PFSK-1 (cell line): ENCODE data around the gene WBP1.

ENCODE experiments used
- FOXP2 ChIP-seq: optimal IDR thresholded peaks from 2 replicates; pipeline ENCODE3; 2011; ENCODE audit warnings: borderline replicate concordance, control low read depth, inconsistent platforms; ENCODE audit not compliant: insufficient read depth; ENCODE audit errors: extremely low read length, extremely low read depth
- POLR2AphosphoS5 ChIP-seq: IDR thresholded peaks from 2 replicates; pipeline ENCODE4 v1.6.1; 2012; ENCODE audit warnings: low read depth, mild to moderate bottlenecking, control low read depth, low read length, moderate library complexity
- REST ChIP-seq, 2 experiments: IDR thresholded peaks; 2 replicates each; pipeline versions ENCODE4 v1.6.1 to v1.8.0; 2011 to 2012; ENCODE audit warnings: low read depth in 2 of 2, low read length in 2 of 2, control low read depth in 1 of 2, inconsistent platforms in 1 of 2, mild to moderate bottlenecking in 1 of 2, moderate library complexity in 1 of 2; ENCODE audit not compliant: insufficient read depth in 1 of 2
- SIN3A ChIP-seq: IDR thresholded peaks from 2 replicates; pipeline ENCODE4 v1.6.1; 2012; ENCODE audit warnings: mild to moderate bottlenecking, low read length, moderate library complexity, borderline replicate concordance; ENCODE audit not compliant: insufficient read depth
- TAF1 ChIP-seq: IDR thresholded peaks from 2 replicates; pipeline ENCODE4 v1.6.1; 2012; ENCODE audit warnings: low read length, control low read depth, borderline replicate concordance; ENCODE audit not compliant: insufficient read depth

- TF ChIP-seq SIN3A: no peak
- no peak for TF ChIP-seq POLR2AphosphoS5
- no peak for TF ChIP-seq TAF1
- no peak for TF ChIP-seq REST (IDR thresholded peaks at IDR 0.05; ENCODE audit: insufficient read depth in 1 of 2, low read depth in 2 of 2, low read length in 2 of 2)
- TF ChIP-seq FOXP2: no peak
Measured at GRCh38 chr2:74491648-74492544, 33.7 kb downstream of the WBP1 start.
